Activated effector memory CD4-positive, alpha-beta T cell treated with anti-CD3 and anti-CD28 coated beads, Interleukin-2, amount 50 U/mL, for 16 hours (primary cell): Measurements from ENCODE around the gene NLRP4.
"Not testable (repeated sequence)": the region's sequence is repeated elsewhere in the genome, so short reads cannot be mapped to it uniquely, and the experiment has no call there.

Experiments
- DNase-seq: peaks from one replicate; pipeline ENCODE4 v3.0.0-alpha.2; 2020

NLRP4 gene

DNA sequence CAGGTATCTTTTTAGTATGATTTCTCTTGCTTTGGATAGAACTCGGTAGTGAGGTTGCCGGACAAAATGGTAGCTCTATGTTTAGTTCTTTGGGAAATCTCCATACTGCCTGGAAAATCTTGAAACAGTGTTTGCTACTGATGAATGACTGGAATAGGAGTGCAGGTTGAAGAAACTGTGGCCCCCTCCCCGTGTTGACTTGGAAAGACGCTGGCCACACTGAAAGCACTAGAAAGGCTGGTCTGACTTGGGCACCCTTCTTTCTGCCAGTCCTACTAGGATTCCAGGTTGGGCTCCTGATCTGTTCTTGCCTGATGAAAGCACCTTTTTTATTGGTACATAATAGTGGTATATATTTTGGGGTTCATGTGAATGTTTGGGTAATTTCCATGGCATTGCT lies 46.3 kb downstream of the NLRP4 start:
- no peak for DNase-seq

DNA sequence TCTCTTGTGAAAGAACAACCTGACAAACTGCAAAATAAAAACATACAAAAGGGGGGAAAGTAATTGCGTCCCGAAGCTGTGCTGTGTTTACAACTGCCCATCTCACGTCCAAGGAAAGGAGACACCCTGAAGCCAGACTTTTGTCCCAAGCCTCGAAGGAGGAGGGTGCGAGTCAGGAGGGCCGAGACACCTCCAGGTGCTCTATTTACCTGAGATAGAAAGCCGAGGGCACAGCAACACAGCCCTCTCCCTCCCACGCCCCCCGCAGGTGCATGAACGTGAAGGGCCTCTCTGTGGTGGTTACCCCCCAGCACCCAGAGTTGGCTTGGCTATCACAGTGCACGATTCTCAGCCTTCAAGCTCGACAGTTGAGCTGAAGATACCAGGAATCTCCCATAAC lies 62.6 kb downstream of the NLRP4 start:
- DNase-seq = no peak

DNA sequence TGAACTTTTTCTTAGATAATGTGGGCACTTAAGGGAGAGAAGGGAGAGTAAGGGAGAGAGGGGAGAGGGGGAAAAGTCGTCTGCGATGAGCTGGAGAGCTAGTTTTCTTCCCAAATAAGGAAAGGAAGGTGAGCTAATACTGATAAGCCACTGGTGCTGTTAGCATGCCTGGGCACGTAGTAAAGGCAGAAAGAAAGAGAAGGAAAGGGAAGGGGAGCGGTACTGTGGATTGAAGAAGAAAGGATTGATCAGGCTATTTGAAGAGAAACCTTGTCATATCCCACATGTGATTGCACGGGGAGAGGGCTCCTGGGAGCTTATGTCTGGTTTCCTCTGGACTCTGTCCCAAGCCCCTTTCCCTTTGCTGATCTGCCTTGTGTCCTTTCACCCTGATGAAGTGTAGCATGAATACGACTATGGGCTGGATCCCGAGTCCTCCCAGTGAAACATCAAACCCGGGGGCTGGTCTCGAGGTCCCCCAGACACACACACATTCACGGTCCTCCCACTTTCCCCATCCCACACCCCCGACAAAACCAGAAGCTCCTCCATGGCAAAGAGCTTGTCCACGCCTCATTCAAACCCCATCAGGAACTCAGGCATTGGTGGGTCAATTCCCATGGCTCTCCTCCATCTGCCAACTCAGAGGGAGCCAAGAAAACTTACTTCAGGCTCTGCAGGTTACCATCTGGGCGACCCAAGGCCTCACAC lies 65.2 kb downstream of the NLRP4 start:
- DNase-seq = no peak

DNA sequence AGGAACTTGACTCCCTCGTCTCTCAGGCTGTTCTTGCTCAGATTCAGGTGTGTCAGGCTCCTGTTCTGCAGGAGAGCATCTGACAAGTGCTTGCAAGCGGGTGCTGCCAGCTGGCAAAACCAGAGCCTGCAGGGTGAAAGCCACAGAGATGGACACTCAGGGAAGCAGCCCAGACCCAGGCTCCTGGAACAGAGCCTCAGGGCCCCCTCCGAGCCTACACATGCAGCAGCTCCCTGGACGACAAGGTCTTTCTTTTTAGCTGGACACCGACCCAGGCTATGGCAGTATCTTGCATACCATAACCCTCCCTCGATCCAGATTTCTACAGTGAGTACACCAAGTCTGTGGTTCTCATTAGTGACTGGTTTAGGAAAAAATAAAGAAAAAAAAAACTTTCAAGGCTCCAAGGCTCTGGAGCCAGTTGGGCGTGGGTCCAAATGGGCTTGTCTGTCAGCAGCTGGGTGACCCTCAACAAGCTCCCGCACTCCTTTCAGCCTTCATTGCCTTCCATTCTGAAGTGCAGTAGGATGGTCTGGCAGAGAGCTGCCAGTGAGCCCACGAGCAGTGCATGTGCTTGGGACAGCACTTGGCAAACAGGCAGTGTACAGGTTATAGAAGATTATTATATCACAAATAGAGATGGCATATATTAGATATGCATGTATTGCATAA lies 65.9 kb downstream of the NLRP4 start:
- DNase-seq = no peak

DNA sequence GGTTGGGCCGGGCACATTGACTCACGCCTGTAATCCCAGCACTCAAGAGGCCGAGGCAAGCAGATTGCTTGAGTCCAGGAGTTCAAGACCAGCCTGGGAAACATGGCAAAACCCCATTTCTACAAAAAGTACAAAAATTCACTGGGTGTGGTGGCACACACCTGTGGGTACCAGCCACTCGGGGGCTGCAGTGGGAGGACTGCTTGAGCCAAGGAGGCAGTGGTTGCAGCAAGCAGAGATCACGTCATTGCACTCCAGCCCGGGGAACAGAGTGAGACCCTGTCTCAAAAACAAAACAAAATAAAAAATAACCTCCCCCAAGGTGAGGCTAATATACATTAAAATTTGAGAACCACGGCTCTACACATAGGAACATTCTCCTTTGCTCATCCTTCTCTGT lies 70.9 kb downstream of the NLRP4 start:
- DNase-seq = no peak

DNA sequence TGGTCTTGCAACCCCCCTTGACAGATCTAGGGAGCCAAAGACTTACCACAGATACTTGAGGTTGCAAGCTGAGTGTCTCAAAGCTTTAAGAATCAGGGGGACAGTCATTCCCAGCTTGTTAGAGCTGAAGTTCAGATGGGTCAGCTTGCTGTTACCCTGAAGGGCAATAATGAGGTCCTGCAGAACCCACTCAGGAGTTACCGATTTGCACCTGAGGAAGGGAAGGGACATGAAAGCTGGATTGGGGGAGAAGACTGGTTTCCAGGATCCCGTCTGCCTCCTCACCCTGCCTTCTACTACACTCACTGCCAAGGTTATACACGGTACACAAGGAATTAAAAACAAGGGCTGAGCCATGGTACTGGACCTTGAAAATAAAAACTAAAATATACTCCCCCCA lies 71.4 kb downstream of the NLRP4 start:
- DNase-seq = no peak

DNA sequence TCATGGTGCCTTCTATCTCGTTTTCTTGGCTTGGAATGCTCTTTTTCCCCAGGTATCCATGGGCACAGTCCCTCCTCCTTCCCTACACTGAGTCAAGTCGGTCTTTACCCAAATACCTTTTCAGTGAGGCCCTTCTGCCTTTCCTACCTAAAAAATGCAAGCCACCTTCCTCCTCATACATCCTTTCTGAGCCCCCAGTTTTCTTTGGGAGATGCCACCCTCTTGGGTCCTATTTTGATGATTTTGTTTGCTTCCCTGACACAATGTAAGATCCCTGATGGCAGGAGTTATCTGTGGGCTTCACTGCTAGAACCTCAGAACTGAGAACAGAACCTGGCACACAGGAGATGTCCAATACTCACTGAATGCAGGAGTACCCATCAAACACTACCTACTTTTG lies 73.5 kb downstream of the NLRP4 start:
- no peak for DNase-seq

DNA sequence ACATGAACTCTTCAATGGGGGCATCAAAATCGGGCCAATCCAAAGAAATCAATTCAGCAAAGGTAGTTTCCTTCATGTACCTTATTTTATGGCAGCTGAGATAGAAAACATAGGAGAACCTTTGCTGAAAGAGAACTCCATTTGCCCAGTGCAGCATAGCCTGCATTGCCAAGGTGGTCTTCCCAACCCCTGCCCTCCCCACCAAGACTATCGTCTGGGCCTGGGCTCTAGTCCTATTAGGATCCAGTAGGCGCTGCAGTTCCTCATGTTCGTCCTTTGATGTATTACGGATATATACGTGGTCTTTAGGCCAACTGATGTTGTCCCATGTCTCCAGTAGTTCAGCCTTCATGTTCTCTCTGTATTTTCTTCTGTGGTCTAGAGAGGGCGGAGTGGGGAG lies 76.6 kb downstream of the NLRP4 start:
- no peak for DNase-seq

DNA sequence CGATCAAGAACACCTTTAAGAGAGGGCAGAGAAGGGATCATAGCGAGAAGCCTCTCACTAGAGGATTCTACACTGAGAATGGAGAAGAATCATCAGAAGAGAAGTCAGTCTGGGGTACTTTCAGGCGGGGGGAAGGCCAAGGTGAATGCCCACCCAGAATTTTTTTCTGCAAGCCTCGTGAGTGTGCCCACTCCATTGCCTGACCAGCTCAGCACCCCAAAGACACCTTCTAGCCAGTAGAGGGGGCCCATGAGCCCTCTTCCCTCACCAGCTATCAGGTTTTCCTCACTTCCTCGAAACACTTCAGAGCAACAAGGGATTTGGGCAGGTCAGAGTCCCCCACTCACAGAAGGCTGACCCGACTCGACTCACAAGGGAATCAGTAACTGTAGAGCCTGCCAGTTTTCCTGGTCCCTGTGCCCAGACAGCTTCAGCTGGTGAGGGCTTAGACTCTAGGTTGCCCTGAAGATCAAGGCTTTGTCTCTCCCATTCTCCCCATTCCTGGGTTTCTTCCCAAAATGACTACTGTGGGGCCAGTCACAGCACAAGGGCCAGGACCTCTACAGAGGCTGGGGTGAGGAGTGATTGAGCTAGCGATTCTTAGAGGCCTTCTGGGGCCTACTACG lies 77.4 kb downstream of the NLRP4 start:
- DNase-seq = no peak

DNA sequence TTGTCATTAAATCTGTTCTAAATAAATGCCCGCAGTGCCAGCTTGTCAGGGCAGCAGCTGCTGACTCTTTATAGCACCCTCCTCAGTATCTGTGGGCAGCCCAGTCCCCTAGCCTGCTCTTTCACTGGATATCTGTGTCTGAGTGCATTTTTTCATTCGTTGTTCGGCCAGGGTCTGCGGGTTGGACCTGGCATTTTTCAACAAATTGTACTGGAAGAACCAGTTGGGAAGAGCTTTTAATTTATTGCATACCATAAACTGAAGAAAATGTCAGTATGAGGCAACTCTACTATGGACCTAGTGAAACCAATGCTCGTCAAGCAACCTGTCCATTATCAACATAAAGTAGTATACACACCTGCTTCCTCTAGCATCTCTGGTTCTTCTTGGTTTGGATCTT lies 87.2 kb downstream of the NLRP4 start:
- DNase-seq = no peak

DNA sequence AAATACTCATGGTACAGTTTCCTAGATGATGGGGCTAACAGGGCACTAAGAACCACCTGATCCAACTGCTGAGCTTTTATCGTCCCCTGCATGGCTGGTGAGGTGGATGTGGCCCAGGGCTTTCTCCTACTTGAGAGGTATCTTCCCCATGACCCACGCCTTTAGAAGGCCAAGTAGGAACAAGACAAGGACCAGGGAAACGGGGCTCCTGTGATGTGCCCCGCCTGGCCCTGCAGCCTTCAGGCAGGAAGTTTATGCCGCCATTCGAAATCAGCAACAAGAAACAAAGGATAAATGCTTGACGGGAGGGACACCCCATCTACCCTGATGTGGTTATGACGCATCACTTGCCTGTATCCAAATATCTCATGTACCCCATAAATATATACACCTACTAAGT lies 91.7 kb downstream of the NLRP4 start:
- DNase-seq = no peak

DNA sequence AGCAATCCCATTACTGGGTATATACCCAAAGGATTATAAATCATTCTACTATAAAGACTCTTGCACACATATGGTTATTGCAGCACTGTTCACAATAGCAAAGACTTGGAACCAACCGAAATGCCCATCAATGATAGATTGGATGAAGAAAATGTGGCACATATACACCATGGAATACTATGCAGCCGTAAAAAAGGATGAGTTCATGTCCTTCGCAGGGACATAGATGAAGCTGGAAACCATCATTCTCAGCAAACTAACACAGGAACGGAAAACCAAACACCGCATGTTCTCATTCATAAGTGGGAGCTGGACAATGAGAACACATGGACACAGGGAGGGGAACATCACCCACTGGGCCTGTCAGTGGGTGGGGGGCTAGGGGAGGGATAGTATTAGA lies 92.9 kb downstream of the NLRP4 start:
- DNase-seq = not testable (repeated sequence)

DNA sequence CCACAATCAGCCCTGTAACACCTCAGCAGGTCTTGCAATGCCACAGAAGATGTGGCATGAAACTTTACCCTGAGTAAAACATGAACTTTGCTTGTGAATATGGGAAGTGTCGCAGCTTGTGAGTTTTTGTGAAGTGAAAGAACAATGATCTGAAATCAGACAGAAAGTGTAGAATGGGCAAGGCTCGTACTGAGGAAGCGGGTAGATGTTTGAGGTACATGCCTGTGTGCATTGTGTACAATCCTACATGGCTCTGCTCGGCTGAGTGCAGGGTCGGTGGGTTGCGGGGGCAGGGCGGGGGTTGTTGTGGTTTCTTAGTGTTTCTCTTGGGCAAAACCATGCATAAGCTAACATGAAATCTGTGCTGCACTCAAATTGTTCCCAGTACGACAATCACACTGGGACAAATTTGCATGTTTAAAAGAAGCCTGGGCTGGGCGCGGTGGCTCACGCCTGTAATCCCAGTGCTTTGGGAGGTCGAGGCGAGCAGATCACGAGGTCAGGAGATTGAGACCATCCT lies 94.7 kb downstream of the NLRP4 start:
- no peak for DNase-seq
